Iris pigment epithelial cell (primary cell): ENCODE measurements around the gene PLPP2.
"Not testable (repeated sequence)": the region's sequence is repeated elsewhere in the genome, so short reads cannot be mapped to it uniquely, and the experiment has no call there.

Source experiments
- DNase-seq: peaks from one replicate; pipeline ENCODE4 v3.0.0-alpha.2; 2011; ENCODE audit warnings: low read depth

PLPP2 gene

DNA sequence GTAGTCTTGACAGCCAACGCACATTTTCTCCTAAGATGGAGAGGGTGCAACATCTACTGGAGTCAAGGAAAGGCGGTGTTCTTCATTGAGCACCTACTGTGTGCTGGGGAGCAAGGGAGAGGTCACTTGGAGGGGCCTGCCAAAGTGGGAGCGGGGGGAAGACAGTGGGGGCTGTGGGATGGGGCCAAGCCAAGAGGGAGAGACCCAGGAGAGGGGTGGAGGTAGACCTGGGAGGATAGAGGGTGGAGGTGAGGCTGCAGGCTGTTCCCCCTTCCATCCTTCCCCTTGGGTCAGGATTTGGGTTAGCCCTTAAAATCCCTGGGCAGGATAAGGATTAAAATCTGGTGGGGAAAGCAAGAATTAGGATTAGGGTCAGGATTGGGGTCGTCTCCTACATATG lies 1.7 kb upstream of the PLPP2 start:
- no peak for DNase-seq

GRCh38 chr19:292281-292884 lies 1.2 kb upstream of the PLPP2 start:
- no peak for DNase-seq

DNA sequence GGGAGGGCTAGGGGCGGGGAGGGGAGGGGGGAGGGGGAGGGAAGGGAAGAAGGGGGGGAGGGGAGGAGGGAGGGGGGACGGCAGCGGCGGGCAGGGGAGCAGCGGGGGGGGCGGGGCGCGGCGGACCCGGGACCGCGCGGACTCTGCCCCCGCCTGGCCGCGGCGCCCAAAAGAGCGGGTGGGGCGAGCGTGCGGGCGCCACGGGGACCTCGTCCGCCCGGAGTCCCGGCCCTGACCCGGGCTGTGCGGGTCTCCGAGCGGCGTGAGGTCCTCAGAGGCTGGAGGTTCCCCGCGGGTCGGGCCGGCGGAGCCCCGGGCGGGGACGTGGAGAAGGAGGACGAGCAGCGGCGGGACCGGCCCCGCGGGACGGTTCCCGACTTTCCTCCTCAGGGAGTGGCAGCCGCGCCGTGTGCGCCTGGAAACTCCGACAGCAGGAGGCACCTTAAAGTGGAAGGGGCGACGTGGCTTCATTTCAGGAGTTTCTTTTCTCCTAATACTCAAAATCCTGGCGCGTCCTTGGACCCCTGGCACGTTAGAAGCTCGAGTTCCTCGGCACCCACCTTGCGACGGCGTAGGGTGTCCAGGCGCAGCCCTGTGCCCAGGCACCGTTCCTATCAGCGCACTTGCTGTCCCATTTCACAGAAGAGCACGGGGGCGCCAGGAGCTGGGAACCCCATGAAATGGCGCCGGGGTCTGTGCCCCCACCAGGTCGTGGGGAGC lies 518 bp upstream of the PLPP2 start:
- no peak for DNase-seq

GRCh38 chr19:290372-291005 lies 714 bp downstream of the PLPP2 start:
- DNase-seq = no peak

GRCh38 chr19:289651-290371 lies 1.4 kb downstream of the PLPP2 start:
- DNase-seq = peak; percentile 56

- no peak for DNase-seq
Observed at GRCh38 chr19:288911-289310, 2.3 kb downstream of the PLPP2 start.

DNA sequence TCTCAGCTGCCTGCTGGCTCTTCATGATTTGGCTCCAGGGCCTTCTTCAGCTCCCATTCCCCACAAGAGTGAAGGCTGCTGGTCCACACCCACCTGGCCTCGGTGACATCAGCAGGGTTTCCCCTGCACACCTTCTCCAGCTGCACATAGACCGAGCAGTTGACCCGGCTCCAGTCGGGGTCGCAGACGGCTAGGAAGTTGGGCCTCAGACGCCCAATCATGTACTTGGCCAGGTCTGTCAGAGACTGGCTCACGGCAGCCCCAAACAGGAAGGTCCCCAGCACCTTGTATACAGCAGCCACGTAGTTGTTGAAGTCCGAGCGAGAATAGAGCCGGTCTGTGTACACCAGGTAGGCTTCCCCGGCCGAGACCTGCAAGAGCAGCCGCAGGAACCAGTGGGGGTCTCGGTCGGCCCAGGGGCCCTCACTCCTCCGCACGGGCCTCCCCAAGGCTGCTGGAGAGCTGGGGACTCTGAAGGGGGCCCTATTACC lies 3.8 kb downstream of the PLPP2 start:
- DNase-seq = no peak

GRCh38 chr19:283395-283794 lies 7.8 kb downstream of the PLPP2 start:
- DNase-seq = no peak

GRCh38 chr19:282501-282900 lies 8.7 kb downstream of the PLPP2 start:
- no peak for DNase-seq

- no peak for DNase-seq
Observed at GRCh38 chr19:281992-282391, 9.2 kb downstream of the PLPP2 start.

DNA sequence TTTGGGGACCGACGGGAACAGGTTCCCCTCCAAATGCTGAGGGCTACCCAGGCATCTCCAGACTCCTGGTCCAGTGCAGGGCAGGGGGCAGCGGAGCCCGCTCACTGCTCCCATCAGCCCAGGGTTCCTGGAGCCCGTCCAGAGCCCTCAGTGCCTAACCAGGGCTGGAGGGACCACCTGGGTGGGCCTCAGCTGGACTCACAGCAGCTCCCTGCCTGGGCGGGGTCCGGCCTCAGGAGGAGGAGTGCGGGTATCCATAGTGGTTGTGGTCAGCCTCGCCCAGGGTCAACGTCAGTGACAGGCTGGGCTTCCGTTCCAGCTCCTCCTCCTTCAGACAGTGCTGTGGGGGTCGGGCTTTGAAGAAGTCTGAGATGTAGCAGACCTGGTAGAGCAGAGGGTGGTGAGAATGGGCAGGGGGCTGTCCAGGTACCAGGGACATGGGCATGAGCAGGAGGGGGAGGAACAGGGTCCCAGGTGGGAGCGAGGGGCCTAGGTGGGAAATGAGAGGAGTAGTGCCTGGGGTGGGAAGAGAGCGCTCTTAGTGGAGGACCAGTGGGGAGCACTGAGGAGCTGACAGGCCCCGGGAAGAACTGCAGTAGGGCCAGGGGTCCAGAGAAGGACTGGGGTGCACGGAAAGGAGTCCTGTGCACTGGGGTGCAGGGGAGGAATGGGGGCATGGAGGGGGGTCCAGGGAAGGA lies 9.9 kb downstream of the PLPP2 start:
- DNase-seq = no peak

DNA sequence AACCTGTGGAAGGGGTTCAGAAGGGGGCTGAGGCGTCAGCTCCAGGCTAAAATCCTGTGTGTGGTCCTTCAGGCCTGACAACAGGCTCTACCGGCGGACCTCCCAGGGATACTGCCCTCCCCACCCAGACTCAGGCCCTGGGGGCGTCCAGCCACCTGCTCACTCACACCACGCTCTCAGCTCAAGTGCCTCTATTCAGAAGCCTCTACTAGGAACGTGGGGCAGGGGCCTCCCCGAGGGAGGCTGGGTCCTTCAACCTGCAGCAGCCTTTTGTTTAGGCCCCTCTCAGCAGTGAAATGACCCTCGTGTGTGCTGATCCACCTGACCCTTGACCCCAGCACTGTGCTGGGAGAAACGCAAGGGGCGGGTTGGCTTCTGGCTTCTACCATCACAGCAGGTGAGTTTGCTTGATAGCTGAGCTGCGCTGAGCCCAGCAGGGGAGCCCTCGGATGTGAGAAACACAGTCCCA lies 10.6 kb downstream of the PLPP2 start:
- no peak for DNase-seq

DNA sequence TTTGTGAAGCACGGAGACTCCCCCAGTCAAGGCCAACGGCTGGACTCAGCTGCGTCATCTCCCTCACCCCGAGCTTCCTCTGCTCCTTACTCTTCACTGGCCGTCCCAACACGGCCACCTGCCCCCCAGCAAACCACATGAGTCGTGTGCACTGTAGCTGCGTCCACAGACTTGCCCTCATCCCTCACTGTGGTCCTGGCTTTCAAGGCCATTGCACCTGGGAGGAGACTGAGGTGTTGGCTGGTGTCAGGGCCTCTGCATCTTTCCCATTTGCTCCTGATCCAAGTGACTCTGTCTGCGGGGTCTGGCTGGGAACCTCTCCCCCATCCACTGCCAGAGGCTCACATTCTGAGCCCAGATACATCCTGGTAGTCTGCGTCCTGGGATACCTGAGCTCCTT lies 11.5 kb downstream of the PLPP2 start:
- DNase-seq = no peak

DNA sequence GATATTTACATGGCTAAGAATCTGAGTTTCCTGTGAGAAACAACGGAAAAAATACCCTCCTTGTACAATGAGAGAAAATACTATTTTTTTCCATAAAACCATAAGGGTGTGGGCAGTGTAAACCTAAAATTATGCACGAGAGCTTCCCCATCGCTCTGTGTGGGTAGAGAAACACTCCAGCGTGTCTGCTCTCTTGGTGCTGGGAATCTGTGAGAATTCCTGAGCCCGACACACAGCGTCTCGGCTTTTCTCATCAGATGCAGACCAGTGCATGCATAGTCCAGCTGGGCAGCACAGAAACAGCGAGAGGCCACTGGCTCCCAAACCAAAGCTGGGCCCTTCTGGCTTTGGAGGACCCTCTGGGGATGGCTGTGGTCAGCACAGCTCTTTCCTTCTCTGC lies 12.0 kb downstream of the PLPP2 start:
- no peak for DNase-seq

GRCh38 chr19:277581-278165 lies 13.5 kb downstream of the PLPP2 start:
- peak; percentile 50 for DNase-seq

DNA sequence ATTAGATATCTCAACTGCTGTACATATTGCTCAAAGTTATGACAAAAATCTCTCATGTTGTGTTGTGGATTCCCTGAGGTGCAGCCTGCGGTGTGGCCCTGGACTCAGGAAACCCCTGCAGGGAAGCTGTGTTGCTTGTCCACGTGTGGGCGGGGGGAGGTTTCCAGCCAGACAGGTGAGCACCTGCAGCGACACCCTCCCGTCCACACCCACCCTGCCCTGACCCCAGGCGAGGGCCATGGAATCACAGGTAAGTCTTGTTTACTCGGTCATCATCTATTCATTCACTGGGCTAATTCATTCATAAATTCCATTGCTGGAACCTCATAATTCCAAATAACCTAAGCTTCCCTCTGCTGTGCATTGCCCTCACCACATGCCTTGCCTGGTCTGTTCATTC lies 14.1 kb downstream of the PLPP2 start:
- DNase-seq = no peak

DNA sequence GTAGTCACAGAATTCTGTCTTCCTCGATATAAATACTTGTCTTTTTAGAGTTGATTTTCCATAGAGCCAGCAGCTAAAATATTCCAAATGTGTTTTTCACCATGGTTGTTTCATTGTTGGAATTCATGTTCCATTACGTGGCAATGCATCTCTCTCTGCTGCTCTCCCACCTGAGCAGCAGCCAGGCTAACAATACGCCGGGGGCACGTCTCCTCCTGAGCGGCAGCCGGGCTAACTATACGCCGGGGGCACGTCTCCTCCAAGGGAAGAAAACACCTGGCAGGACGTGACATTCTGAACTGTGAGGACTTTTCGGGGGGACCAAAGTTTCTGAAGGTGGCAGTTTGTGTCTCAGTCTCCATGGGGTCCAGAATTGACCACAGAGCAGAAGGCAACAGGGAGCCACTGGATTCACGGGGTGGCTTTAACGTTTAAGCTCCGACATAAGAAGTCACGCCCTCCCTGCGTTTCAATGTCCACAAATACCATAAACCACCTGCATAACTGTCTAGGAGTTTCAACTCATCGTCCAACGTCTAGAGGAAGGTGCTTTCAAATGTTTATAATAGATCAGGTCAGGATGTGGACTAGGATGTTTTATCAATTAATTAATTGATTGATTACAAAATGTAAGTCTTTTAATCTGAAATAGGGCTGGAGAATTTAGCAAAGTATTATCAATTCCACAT lies 15.1 kb downstream of the PLPP2 start:
- DNase-seq = no peak

DNA sequence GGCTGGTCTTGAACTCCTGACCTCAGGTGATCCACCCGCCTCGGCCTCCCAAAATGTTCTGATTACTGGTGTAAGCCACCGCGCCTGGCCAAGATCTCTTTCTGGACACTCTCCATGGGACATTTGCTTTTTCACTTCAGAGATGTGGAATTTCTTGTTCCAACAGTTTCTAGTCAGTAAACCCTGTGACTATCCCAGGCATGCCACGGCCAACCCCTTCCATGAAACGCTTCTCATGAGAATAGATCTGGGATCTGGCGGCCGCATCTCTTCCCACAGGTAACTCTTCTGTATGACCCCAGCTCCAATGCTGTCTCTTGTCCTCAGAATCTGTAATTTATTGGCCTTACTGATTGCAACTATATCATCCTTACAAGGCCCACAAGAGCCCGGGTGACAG lies 16.2 kb downstream of the PLPP2 start:
- no peak for DNase-seq

DNA sequence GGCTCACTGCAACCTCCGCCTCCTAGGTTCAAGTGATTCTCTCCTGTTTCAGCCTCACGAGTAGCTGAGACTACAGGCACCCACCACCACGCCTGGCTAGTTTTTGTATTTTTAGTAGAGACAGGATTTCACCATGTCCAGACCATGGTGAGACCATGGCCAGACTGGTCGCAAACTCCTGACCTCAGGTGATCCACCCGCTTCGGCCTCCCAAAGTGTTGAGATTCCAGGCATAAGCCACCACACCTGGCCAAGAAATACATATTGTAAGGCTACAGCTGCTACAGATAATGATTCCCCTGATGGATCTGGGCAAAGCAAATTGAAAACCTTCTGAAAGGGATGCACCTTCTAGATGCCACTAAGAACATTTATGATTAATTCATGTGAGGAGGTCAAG lies 17.8 kb downstream of the PLPP2 start:
- no peak for DNase-seq

- no peak for DNase-seq
Observed at GRCh38 chr19:271856-272255, 19.3 kb downstream of the PLPP2 start.

DNA sequence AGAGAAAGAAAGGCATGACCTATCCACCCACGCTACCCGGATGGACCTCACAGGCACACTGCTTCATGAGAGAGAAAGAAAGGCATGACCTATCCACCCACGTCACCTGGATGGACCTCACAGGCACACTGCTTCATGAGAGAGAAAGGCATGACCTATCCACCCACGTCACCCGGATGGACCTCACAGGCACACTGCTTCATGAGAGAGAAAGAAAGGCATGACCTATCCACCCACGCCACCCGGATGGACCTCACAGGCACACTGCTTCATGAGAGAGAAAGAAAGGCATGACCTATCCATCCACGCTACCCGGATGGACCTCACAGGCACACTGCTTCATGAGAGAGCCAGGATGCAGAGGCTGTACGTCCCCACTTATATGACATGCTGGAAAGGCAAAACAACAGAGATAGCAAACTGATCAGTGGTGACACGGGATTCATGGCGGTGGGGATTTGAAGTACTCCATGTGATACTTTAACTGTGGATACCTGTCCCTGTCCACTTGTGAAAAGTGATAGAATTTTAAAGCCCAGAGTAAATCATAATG lies 20.4 kb downstream of the PLPP2 start:
- not testable (repeated sequence) for DNase-seq
